Measurements from ENCODE around the gene SDF2. TPM values are rescaled to one million over a fixed set of nuclear protein-coding genes. Genes with fewer than 3 reads are reported as not detected.

The SDF2 gene
- total RNA-seq, 4 donors from 2014 or later: 20.3 to 38.3 (median 34.6) TPM

GRCh38 chr17:28644787-28645575, 16.7 kb downstream of the SDF2 start, which contains the start of gene BLTP2:
Gene BLTP2 (minus strand): TSS chr17:28645158. CDS start chr17:28645056, 102 bp downstream.
- intact Hi-C loops (cut with DNase I): no loop called here

GRCh38 chr17:28643983-28644786, 17.5 kb downstream of the SDF2 start:
- Histone ChIP-seq H3K4me1 (peaks cover 21 to 41% (median 34%) of the 10 kb centered on the region in 3 donors), H3K36me3 (peaks cover 15 to 58% (median 38%) of the 10 kb centered on the region in 3 donors), H3K9me3 (no peaks in the 10 kb centered on the region), H3K27ac (peak overlapping the region; percentile 97 to 99 (median 98)), H3K4me3 (peak overlapping the region; percentile 86 to 98 (median 98)), H3K27me3 (no peaks in the 10 kb centered on the region)
- intact Hi-C loops (cut with DNase I): no loop called here
- TF ChIP-seq POLR2A (IDR thresholded peaks at IDR 0.05): no peak
- TF ChIP-seq CTCF (IDR thresholded peaks at IDR 0.05): peak; percentile 34 to 74 (median 58)
- no peak for DNase-seq
- 0% methylated on average over 17 to 18 of the region's 18 CpGs for WGBS, 2 donors

More at GRCh38 chr17:28644787-28645575, 16.7 kb downstream of the SDF2 start, which contains the start of gene BLTP2:
- DNase-seq: peak; percentile 70
- H3K27me3 ChIP-seq: no peaks in the 10 kb centered on the region
- H3K4me3 ChIP-seq: peak within 1 kb of the TSS; percentile 86 to 98 (median 98)
- peak within 1 kb of the TSS; percentile 97 to 99 (median 98) for H3K27ac ChIP-seq
- WGBS, 2 donors: 1 to 2% methylated on average over 13 to 15 of the region's 89 CpGs
- H3K4me1 ChIP-seq: peaks cover 21 to 41% (median 34%) of the 10 kb centered on the region in 3 donors
- H3K9me3 ChIP-seq: no peaks in the 10 kb centered on the region
- TF ChIP-seq POLR2A (IDR thresholded peaks at IDR 0.05) (peak in 3 of 4 donors; percentile 76 to 95 (median 91)), CTCF (IDR thresholded peaks at IDR 0.05) (peak in 3 of 6 experiments; percentile 9 to 27 (median 20))
- peaks cover 8 to 56% (median 30%) of the 10 kb centered on the region in 3 donors for H3K36me3 ChIP-seq

GRCh38 chr17:28641579-28641978, 20.1 kb downstream of the SDF2 start:
- H3K27ac ChIP-seq: no peak overlapping the region
- no peaks in the 10 kb centered on the region for H3K27me3 ChIP-seq
- TF ChIP-seq CTCF (IDR thresholded peaks at IDR 0.05): no peak
- TF ChIP-seq POLR2A (IDR thresholded peaks at IDR 0.05): no peak
- H3K4me1 ChIP-seq: peaks cover 17 to 33% (median 26%) of the 10 kb centered on the region in 3 donors
- intact Hi-C loops (cut with DNase I): no loop called here
- peaks cover 40 to 68% (median 56%) of the 10 kb centered on the region in 3 donors for H3K36me3 ChIP-seq
- no peak overlapping the region for H3K4me3 ChIP-seq
- H3K9me3 ChIP-seq: no peaks in the 10 kb centered on the region
- whole genome bisulfite sequencing, 2 donors: 100% methylated on average over 2 of the region's 2 CpGs
- DNase-seq: no peak

GRCh38 chr17:28635506-28635905, 26.2 kb downstream of the SDF2 start:
- TF ChIP-seq POLR2A (IDR thresholded peaks at IDR 0.05) (no peak), CTCF (IDR thresholded peaks at IDR 0.05) (no peak)
- Histone ChIP-seq H3K4me3 (no peak overlapping the region), H3K9me3 (no peaks in the 10 kb centered on the region), H3K27me3 (no peaks in the 10 kb centered on the region), H3K27ac (peak overlapping the region in 1 of 4 donors; percentile 29), H3K4me1 (peaks cover 0 to 26% (median 6%) of the 10 kb centered on the region in 3 donors), H3K36me3 (peaks cover 61 to 100% (median 87%) of the 10 kb centered on the region in 3 donors)
- no peak for DNase-seq
- intact Hi-C loops (cut with DNase I): no loop called here
- 100% methylated on average over 1 of the region's 1 CpG; no CpG with 5 or more reads in 1 of the 2 donors for WGBS, 2 donors

All from esophagus squamous epithelium (tissue), 5 donors.